Karpas-422 (cell line): ENCODE data around the gene SMG6. TPM values are rescaled to one million over a fixed set of nuclear protein-coding genes. Genes with fewer than 3 reads are reported as not detected.
"Not testable (repeated sequence)": the region's sequence is repeated elsewhere in the genome, so short reads cannot be mapped to it uniquely, and the experiment has no call there.

Experiments
- DNase-seq: peaks from one replicate; pipeline ENCODE4 v3.0.0-alpha.2; 2015
- H2AFZ ChIP-seq: fragments of 200-600 bp; sonication (generic); 2 replicates; pipeline ENCODE4 v1.6.1; 2014; ENCODE audit warnings: antibody characterized with exemption, low read length, mixed read lengths
- H3K27ac ChIP-seq: fragments of 200-600 bp; sonication (generic); 2 replicates; pipeline ENCODE4 v1.5.1; 2014; ENCODE audit warnings: mild to moderate bottlenecking, low read length, moderate library complexity
- H3K27me3 ChIP-seq: fragments of 200-600 bp; sonication (generic); 2 replicates; pipeline ENCODE4 v1.6.1; 2014; ENCODE audit warnings: low read length, mixed read lengths
- H3K36me3 ChIP-seq: fragments of 200-600 bp; sonication (generic); 2 replicates; pipeline ENCODE4 v1.6.1; 2014; ENCODE audit warnings: low read length, mixed read lengths; ENCODE audit not compliant: insufficient read depth
- H3K4me1 ChIP-seq: fragments of 200-600 bp; sonication (generic); 2 replicates; pipeline ENCODE4 v1.6.1; 2014; ENCODE audit warnings: mild to moderate bottlenecking, low read length, mixed read lengths
- H3K4me2 ChIP-seq: fragments of 200-600 bp; sonication (generic); 2 replicates; pipeline ENCODE4 v1.6.1; 2014; ENCODE audit warnings: low read length, low read depth, mild to moderate bottlenecking; ENCODE audit not compliant: poor library complexity, severe bottlenecking
- H3K4me3 ChIP-seq: fragments of 200-600 bp; sonication (generic); 2 replicates; pipeline ENCODE4 v1.5.1; 2014; ENCODE audit warnings: mild to moderate bottlenecking, antibody characterized with exemption, low read length, mixed read lengths
- H3K79me2 ChIP-seq: fragments of 200-600 bp; sonication (generic); 2 replicates; pipeline ENCODE4 v1.6.1; 2014; ENCODE audit warnings: mild to moderate bottlenecking, low read length, mixed read lengths
- H3K9ac ChIP-seq: fragments of 200-600 bp; sonication (generic); 2 replicates; pipeline ENCODE4 v1.6.0; 2014; ENCODE audit warnings: low read length
- H3K9me2 ChIP-seq: fragments of 200-600 bp; sonication (generic), shearing (Covaris generic); replicated peaks from 2 replicates; pipeline ENCODE4 v1.6.0; 2014; ENCODE audit warnings: mild to moderate bottlenecking, low read length, moderate library complexity; ENCODE audit not compliant: insufficient read depth
- H3K9me3 ChIP-seq: fragments of 300-700, 200-600 bp; sonication (generic); 2 replicates; pipeline ENCODE4 v1.6.1; 2014; ENCODE audit warnings: low read length, mixed read lengths
- H4K20me1 ChIP-seq: fragments of 200-600 bp; sonication (generic); 2 replicates; pipeline ENCODE4 v1.6.1; 2014; ENCODE audit warnings: mild to moderate bottlenecking, antibody characterized with exemption, low read length, low read depth; ENCODE audit not compliant: insufficient read depth
- total RNA-seq: library from RNA; depleted of rRNA; stranded (reverse); fragments of >200 nt; shearing (Covaris generic); gene quantifications from 2 replicates; pipeline ENCODE4 v1.2.3, GENCODE V29; 2014; ENCODE audit warnings: low replicate concordance

SMG6 gene
- total RNA-seq, 1 experiment from 2014 or later, result 10.2 TPM

- H3K27ac ChIP-seq, result no peak overlapping the region
- H3K9me3 ChIP-seq, result no peaks in the 10 kb centered on the region
- H3K9me2 ChIP-seq, result no peaks in the 10 kb centered on the region
- no peak for DNase-seq
- no peaks in the 10 kb centered on the region for H3K27me3 ChIP-seq
- no peak overlapping the region for H2AFZ ChIP-seq
- no peak overlapping the region for H3K4me2 ChIP-seq
- peaks cover 5% of the 10 kb centered on the region; the same call in 1 of the 2 replicates for H3K4me1 ChIP-seq
- no peaks in the 10 kb centered on the region for H3K79me2 ChIP-seq
- H3K36me3 ChIP-seq, result peaks cover 23% of the 10 kb centered on the region
- no peaks in the 10 kb centered on the region for H4K20me1 ChIP-seq
- H3K9ac ChIP-seq, result no peak overlapping the region
- no peak overlapping the region for H3K4me3 ChIP-seq
Measured at GRCh38 chr17:2277429-2278170, 26.0 kb downstream of the SMG6 start.

GRCh38 chr17:2275722-2276121 is 27.9 kb downstream of the SMG6 start:
- Histone ChIP-seq H2AFZ (no peak overlapping the region), H3K9ac (no peak overlapping the region), H3K4me3 (no peak overlapping the region), H3K27ac (no peak overlapping the region), H3K4me1 (peaks cover 5% of the 10 kb centered on the region; the same call in 1 of the 2 replicates), H3K27me3 (no peaks in the 10 kb centered on the region), H3K9me3 (no peaks in the 10 kb centered on the region), H3K4me2 (no peak overlapping the region), H3K79me2 (no peaks in the 10 kb centered on the region), H4K20me1 (no peaks in the 10 kb centered on the region), H3K9me2 (no peaks in the 10 kb centered on the region), H3K36me3 (peaks cover 8% of the 10 kb centered on the region; the same call in 1 of the 2 replicates)
- DNase-seq, result no peak

- no peaks in the 10 kb centered on the region for H3K9me3 ChIP-seq
- no peaks in the 10 kb centered on the region for H3K79me2 ChIP-seq
- no peak overlapping the region for H2AFZ ChIP-seq
- no peak overlapping the region for H3K4me3 ChIP-seq
- peaks cover 5% of the 10 kb centered on the region; the same call in 1 of the 2 replicates for H3K4me1 ChIP-seq
- no peak overlapping the region for H3K4me2 ChIP-seq
- H3K36me3 ChIP-seq, result peaks cover 2% of the 10 kb centered on the region; the same call in 1 of the 2 replicates
- no peaks in the 10 kb centered on the region for H3K9me2 ChIP-seq
- no peak overlapping the region for H3K9ac ChIP-seq
- H3K27me3 ChIP-seq, result no peaks in the 10 kb centered on the region
- H3K27ac ChIP-seq, result no peak overlapping the region
- no peak for DNase-seq
- no peaks in the 10 kb centered on the region for H4K20me1 ChIP-seq
Measured at GRCh38 chr17:2274414-2274813, 29.2 kb downstream of the SMG6 start.

- no peaks in the 10 kb centered on the region for H3K9me2 ChIP-seq
- no peak overlapping the region for H2AFZ ChIP-seq
- peaks cover 5% of the 10 kb centered on the region; the same call in 1 of the 2 replicates for H3K4me1 ChIP-seq
- no peaks in the 10 kb centered on the region for H3K9me3 ChIP-seq
- no peak overlapping the region for H3K4me2 ChIP-seq
- H3K79me2 ChIP-seq, result no peaks in the 10 kb centered on the region
- H3K36me3 ChIP-seq, result no peaks in the 10 kb centered on the region
- no peak for DNase-seq
- no peak overlapping the region for H3K9ac ChIP-seq
- H3K27ac ChIP-seq, result no peak overlapping the region
- H3K4me3 ChIP-seq, result no peak overlapping the region
- no peaks in the 10 kb centered on the region for H3K27me3 ChIP-seq
- H4K20me1 ChIP-seq, result no peaks in the 10 kb centered on the region
Measured at GRCh38 chr17:2271985-2272702, 31.4 kb downstream of the SMG6 start.

GRCh38 chr17:2267354-2267753 is 36.2 kb downstream of the SMG6 start:
- Histone ChIP-seq H3K27ac (no peak overlapping the region), H3K9ac (no peak overlapping the region), H3K79me2 (peaks cover 20% of the 10 kb centered on the region), H3K27me3 (no peaks in the 10 kb centered on the region), H3K36me3 (no peaks in the 10 kb centered on the region), H3K4me2 (no peak overlapping the region), H3K9me2 (no peaks in the 10 kb centered on the region), H4K20me1 (no peaks in the 10 kb centered on the region), H2AFZ (no peak overlapping the region), H3K9me3 (no peaks in the 10 kb centered on the region), H3K4me3 (no peak overlapping the region), H3K4me1 (no peaks in the 10 kb centered on the region)
- DNase-seq, result no peak

GRCh38 chr17:2266865-2267228 is 36.7 kb downstream of the SMG6 start:
- Histone ChIP-seq H3K9ac (no peak overlapping the region), H3K4me3 (no peak overlapping the region), H3K27ac (no peak overlapping the region; the same call in 1 of the 2 replicates), H3K36me3 (no peaks in the 10 kb centered on the region), H4K20me1 (no peaks in the 10 kb centered on the region), H3K4me2 (no peak overlapping the region), H3K79me2 (peaks cover 25% of the 10 kb centered on the region), H3K4me1 (no peaks in the 10 kb centered on the region), H3K9me3 (no peaks in the 10 kb centered on the region), H3K9me2 (no peaks in the 10 kb centered on the region), H3K27me3 (no peaks in the 10 kb centered on the region), H2AFZ (no peak overlapping the region)
- DNase-seq, result no peak

- Histone ChIP-seq H3K27me3 (no peaks in the 10 kb centered on the region), H3K9me3 (no peaks in the 10 kb centered on the region), H3K36me3 (no peaks in the 10 kb centered on the region), H3K9me2 (no peaks in the 10 kb centered on the region), H4K20me1 (no peaks in the 10 kb centered on the region), H3K4me1 (no peaks in the 10 kb centered on the region), H3K4me3 (no peak overlapping the region), H2AFZ (no peak overlapping the region), H3K79me2 (peaks cover 30% of the 10 kb centered on the region), H3K4me2 (no peak overlapping the region), H3K9ac (no peak overlapping the region), H3K27ac (no peak overlapping the region; the same call in 1 of the 2 replicates)
- no peak for DNase-seq
Measured at GRCh38 chr17:2266045-2266864, 37.3 kb downstream of the SMG6 start.

- H3K36me3 ChIP-seq, H4K20me1 ChIP-seq, H3K27me3 ChIP-seq, H3K9me3 ChIP-seq, H3K4me1 ChIP-seq, H3K4me3 ChIP-seq, DNase-seq, H3K9ac ChIP-seq, H3K4me2 ChIP-seq, H3K9me2 ChIP-seq, H2AFZ ChIP-seq, H3K27ac ChIP-seq: not testable (repeated sequence)
- H3K79me2 ChIP-seq, result peaks cover 32% of the 10 kb centered on the region
Measured at GRCh38 chr17:2265166-2265565, 38.4 kb downstream of the SMG6 start.
